Kasumi-1 (cell line): ENCODE data around the gene JDP2.

Experiments used
- DNase-seq, 2 experiments: peaks; one replicate each; lab custom pipeline; 2025; lab: John Stamatoyannopoulos, UW

JDP2 gene

DNA sequence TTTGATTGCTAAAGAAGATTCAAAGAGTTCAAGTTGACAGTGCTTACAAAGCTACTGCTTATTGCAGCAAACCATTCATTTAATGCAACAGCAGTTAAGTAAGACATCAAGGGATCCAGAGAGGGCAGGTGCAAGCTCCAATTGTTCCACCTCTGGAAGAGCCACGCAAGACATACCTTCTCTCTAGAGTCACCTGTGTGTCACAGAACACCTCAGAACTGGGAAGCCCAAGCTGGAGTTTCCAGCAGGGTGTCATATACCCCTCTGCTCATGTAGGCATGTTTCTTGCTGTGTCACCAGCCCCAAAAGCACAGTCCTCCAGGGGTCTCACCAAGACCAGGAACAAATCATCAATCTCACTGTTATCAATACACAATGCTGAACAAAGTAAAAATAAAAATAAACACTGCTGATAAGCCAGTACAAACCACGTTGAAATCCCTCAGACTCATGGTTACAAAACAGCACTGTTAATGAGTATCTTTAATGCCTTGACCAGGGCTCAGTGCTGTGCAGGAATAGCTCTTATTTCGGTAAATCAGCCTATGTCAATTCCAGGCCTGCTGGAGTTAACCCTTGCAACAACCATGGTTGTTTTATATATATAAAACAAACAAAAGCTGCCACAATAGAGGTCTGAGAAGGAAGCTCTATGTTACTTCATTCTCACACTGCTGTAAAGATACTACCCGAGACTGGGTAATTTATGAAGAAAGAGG lies 57.0 kb downstream of the JDP2 start:
- DNase-seq = no peak

DNA sequence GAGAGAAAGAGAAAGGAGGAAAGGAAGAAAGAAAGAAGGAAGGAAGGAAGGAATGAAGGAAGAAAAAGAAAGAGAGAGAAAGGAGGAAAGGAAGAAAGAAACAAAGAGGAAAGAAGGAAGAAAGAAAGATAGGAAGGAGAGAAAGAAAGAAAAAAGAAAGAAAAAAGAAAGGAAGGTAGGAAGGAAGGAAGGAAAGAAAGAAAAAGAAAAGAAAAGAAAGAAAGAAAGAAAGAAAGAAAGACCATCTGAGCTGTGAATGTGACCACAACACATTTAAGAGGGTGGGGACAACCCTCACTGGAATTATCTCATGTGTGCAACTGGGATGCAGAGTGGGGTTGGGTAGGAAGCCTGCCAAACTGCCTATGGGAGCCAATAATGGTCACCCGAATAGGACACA lies 58.5 kb downstream of the JDP2 start:
- no peak for DNase-seq

DNA sequence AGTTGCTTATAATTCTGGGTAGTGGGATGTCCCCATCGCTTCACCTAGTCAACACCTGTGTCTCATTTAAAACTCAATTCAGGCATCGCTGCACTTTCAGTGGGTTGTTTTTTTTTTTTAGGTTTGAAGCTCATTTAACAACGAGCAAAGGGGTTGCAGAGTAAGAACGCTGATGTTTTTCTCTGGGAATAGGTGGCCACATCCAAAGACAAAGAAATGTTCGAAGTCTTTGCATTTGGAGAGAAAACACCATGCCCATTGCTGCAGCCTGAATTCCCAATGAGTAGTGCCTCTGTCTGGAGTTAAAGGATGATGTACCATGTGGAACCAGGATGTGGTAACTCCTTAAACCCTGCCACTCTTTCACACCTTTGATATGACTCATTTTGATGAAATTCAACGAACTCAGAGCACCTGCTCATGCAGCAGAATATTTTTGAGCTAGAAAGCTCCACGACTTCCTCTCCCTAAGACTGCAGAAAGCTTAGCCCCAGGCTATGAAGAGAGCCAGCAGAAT lies 59.4 kb downstream of the JDP2 start:
- DNase-seq = no peak

DNA sequence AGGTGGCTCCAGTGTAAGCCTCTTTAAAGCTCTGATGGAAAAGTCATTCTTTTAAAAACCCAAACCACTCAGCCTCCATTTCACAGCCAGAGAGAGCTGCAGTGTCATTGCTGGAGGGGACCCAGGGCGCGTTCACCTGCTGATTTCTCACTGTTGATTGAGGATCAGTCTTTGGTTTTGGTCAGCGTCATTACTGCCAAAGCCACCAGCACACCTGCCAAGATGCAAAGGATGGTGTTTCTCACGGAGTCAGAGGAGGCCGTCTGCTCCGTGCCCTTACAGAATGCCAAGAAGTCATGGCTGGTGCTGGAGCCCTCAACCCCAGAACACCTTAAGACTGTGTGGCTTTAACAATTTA lies 61.6 kb downstream of the JDP2 start:
- DNase-seq = no peak

DNA sequence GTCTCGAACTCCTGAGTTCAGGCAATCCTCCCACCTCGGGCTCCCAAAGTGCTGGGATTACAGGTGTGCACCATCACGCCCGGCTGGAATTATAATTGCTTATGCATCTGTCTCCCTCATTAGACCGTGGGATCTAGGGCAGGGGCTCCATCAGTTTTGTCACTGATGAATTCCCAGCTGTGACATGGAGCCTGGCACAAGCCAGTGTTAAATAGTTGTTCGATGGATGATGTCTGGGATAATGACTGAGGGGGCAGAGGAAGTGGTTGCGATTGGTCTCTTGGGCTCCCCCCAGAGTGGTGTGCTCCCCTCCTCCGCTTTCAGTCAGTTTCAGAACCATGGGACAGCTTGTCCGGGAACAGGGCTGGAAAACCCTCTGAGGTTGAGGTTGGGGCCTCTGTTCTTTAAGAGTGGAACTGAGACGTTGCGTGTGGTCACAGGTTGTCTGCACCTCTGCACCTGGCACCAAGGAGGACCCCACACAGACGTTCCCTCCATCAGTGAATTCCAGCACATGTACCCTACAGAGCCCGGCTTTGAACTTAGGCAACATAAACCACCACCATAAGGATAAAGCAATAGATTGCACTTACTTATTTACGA lies 63.7 kb downstream of the JDP2 start:
- DNase-seq = no peak

DNA sequence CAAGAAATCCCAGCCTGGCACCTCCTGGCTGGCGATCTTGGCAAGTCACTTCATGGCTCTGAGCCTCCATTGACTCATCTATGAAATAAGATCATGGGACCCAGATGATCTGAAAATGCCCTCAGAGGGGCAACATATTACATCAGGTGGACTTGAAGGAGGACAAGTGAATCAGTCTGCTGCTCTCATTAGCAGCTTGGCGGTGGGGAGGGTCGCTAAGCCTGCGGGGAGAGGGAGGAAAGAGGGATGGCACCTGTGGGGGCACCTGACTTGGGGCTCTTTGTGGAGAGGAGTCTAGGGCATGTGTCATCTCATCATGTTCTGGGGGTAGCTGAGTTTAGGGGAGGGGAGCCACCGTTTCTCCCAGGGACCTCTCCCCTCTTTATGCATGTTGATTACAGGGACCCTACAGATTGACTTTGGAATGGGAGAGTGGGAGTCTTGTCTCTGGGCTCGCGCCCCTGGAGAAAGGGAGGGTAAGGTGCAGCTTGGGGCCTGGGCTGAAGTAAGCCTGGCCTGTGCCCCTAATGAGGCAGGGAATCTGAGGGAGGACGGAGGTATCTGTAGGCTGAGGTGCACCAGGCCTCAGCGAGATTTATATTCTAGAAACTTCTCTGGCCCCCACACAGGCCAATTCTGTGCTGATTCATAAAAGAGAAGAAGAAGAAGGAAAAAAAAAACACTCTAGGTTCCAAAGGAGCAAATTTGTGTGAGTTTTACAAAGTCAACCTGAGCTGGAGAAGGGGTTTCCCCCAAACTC lies 65.2 kb downstream of the JDP2 start:
- DNase-seq = no peak

DNA sequence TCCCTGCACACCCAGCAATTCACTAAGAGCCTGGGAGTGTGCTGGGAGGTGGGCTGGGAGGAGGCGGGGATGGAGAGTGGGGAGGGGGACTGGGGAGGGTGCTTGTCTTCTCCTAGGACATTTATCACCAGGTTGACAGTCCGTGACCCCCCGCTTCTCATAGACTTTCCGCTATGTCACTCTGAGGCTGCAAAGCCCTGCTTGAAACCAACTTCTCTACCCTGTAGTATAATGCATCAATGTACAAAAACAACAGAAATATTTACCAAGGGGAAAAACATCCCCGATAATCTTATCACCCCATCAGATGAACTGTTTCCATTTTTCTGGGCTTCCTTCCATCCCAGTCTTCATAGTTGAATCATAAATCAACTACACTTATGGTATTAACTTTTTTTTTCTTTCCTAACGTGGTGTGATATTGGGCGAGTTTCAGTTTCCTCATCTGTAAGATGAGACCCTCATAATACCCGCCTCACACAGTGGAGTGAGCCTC lies 65.8 kb downstream of the JDP2 start:
- no peak for DNase-seq

DNA sequence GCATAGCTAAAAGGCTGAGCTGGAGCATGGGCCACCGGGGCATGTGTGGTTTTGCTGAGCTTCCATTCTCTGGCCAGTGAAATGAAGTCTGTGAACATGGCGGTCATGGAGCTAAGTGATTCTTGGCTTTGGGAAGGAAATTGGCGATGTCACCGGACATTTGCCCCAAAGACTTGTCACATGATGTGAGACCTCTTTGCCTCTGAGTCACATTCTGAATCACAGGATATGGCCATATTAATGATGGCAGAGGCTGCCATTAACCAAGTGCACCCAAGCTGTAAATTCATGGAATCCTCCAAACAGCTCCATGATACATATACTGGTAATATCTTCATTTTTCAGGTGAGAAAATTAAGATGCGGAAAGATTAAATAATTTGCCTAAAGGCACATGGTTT lies 67.1 kb downstream of the JDP2 start:
- DNase-seq = no peak

DNA sequence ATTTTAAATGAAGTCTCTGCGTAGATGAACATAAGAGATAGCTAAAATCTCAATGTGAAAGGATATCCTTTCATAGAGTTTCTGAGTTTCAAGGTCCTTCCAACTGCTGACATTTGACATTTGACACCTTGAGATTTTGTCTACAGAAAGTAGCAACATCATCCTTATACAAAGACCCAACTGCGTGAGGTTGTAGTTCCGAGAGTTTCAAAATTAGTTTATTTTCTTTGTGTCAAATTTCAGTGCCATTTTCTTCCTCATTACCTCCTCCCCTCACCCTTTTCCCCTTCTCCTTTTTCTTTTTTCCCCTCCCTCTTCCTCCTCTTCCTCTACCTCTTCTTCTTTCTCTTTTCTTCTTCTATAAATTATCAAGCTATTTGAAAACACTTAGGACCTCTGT lies 67.6 kb downstream of the JDP2 start:
- DNase-seq = no peak

DNA sequence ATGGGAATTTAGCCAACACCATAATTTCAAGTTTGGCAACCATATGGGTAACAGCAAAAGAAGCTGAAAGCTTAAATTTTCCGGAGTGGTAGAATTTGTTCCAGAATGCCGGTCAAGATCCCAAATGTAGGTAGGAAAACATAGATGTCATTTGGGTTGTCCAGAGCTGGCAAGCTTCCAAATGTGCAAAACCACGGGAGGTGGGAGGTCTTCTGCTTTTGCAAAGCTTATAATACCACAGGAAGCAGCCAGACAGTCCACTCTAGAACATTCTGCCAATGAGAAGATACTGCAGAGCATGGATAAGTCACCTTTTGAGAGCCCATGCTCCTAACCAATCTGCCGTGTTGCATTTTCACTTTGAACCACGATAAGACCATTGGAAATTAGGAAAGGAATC lies 68.1 kb downstream of the JDP2 start:
- DNase-seq = peak in 1 of 2 experiments; percentile 14

DNA sequence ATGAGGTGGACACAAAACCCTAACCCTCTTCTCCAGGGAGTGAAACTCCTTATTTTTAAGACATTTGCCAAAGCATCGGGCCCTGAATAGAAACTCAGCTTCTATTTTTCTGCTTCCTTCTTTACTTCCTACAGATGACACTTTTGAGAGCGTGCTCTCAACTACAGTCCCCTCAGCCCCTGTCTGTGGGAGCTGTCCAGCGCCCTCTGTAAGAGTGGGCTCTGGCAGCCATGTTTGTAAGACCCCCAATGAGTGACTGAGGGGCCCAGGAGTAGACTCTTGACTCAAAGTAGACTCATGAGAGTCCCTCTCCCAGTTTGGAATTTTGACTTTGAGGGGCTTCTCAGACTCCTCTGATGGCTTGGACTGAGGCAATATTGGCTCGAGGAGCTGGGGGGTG lies 68.9 kb downstream of the JDP2 start:
- DNase-seq = peak; percentile 21 to 24

DNA sequence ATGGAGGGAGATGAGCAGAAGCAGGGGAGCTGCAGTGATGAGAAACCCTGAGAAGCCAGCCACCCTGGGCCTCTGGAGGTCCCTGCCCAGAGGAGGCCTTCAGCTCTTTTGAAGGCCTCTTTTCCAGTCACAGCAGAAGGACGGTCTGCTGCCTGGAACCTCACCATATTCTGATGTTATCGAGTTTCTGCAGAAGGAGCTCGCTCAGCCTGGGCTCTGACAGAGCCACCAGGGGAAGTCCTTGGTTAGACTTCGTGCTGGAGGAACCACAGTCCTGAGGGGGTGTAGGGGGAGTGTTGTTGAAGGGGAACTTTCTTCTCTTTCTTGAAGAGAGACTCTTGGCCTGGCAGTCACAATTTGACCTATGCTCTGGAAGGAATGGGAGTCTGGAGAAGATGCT lies 69.4 kb downstream of the JDP2 start:
- DNase-seq = peak; percentile 73 to 78

DNA sequence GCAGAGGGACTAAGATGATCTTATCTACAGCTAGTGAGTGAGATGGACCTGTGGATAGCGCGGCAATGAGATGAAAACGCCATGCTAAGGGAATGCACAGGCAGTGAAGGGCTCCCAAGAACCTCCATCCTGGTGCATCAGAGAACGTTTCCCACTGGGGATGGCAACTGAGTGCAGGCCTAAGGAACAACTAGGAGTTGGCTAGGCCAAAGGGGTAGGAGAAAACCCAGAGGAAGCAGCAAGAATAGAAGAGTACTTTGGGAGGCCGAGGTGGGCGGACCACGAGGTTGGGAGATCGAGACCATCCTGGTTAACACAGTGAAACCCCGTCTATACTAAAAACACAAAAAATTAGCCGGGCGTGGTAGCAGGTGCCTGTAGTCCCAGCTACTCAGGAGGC lies 69.9 kb downstream of the JDP2 start:
- DNase-seq = no peak

DNA sequence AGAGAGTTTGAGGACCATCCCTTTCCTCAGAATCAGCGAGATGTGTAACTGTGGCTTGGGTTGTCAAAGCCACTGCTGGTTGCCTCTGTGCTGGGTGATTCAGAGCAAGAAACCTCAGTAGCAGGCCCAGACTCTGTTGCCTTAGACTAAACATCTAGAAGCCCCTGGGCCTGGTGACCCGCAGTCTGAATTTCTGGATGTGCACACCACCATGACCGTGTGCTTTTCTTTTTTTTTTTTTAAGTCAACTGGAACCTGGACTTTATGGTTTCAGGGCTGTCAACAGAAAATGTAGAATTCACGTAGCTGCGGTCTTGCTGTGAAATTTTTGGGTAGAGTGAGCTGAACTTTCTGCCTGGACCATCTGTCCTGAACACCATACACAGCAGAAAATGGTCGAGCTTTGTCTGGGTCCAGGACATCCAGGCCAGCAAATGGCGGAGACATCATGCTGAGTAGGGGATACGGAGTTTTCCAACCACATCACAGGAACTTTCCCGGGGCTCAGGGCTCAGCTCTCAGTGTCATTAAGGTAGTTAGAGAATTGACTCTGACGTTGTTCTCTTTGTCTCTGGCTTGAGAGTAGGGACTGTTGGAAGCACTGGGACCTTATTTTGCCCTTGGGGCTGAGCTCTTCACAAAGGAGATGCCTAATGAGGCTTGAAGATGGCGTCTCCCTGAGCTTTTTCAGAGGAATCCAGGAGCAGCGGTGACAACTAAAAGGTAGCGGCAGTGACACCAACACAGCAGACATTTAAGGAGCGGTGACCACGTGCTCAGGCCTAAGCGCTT lies 71.5 kb downstream of the JDP2 start:
- no peak for DNase-seq

DNA sequence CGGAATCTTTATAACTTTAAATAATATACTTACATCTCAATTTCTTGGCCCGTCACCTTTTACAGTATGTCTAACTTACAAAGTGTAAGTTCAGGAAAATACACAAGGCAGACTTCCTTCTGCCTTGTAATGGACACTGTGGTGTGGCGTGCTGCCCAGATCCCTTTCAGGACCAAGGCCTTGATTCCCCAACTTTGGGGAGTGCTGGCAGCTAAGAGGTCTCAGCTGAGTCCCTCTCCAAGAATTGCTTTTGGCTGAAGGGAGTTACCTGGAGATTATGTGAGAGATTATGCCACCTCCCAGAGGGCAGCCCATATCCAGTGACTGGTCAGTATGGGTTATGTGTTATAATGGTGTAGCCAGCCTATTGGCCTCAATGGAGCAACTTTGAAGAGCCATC lies 73.3 kb downstream of the JDP2 start:
- DNase-seq = no peak

DNA sequence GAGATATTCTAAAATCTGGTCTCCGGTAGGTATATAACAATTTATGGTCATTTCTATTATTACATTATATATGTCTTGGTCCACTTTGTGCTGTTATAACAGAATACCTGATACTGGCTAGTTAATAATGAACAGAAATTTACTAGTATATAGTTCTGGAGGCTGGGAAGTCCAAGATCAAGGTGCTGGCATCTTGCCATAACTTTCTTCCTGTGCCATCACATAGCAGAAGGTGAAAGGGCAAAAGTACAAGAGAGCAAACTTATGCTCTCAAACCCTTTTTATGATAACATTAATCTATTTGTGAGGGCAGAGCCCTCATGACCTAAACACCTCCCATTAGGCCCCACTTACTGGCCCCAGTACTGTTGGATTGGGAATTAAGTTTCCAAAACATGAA lies 76.6 kb downstream of the JDP2 start:
- no peak for DNase-seq

DNA sequence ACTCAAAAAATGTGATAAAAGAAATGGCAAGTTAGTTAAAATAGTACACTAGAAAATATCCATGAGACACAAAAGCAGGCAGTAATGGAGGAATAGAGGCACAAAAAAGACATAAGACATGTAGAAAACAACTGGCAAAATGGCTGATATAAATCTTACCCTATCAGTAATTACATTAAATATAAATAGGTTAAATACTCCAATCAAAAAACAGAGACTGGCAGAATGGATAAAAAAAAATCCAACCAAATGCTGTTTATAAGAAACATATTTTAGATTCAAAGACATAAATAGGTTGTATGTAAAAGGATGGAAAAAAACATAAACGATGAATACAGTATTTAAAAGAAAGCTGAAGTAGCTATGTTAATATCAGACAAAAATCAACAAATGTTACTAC lies 79.1 kb downstream of the JDP2 start:
- no peak for DNase-seq

DNA sequence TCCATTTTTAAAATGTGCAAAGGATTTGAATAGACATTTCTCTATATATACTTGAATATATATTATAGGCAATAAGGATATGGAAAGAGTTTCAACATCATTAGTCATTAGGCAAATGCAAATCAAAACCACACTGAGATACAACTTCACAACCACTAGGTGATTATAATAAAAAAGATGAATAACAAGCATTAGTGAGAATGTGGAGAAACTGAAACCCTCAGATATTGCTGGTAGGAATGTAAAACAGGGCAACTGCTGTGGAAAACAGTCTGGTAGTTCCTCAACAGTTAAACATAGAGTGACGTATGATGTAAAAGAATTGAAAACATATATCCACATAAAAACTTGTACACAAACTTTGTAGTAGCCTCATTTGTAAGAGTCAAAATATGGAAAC lies 82.7 kb downstream of the JDP2 start:
- no peak for DNase-seq

DNA sequence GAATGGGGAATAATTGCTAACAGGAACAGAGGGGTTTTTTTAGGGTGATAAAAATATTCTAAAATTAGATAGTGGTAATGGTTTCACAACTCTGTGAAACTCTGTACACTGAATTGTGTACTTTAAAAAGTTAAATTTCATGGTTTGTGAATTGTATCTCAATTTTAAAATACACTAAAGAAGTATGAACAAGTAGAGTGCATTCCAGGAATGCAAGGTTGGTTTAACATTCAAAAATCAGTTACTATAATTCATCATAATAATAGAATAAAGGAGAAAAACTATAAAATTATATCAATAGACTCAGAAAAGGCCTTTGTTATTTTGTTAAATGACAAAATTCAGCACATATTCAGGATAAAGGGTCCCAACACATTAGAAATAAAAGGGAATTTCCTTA lies 83.4 kb downstream of the JDP2 start:
- DNase-seq = no peak

DNA sequence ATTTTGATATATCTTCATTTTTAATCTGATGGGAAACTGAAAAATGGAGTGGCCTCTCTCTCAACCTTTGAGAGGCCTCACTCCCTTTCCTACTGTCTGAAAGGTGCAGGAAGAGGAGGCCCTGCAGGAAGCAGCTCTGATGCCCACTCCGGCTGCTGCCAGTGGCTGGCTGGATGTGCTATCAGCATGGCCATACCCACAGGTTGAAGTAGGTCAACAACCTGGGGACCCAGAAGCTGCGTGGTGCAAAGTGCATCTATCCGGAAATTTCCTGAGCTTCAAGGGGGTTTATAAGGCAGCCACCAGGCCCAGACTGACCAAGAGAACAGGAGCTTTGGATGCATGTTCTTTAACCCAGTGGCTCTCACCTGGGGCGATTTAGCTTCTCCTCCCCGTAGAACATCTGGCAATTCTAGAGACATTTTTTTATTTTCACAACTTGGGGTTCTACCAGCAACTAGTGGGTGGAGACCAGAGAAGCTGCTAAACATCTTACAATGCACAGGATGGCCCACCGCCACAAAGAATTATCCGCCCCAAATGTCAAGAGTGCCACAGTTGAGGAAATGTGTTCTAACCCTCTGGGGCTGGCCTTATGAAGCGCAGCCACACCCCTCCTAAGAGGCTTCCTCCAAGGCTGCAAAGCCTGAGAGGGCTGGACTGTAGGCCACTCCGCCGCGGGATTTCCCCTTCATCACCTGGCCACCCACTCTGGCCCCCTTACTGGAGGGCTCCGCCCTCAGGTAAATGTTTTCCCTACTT lies 86.3 kb downstream of the JDP2 start:
- DNase-seq = no peak
